Islet precursor cell (in vitro differentiated cells): Measurements from ENCODE around the gene RNU5B-1.

Experiments used
- DNase-seq: peaks from one replicate; pipeline ENCODE4 v3.0.0-alpha.2; 2018

The RNU5B-1 gene

GRCh38 chr15:65289261-65289854 lies 15.1 kb upstream of the RNU5B-1 start:
- DNase-seq = no peak

GRCh38 chr15:65290228-65290627 lies 14.2 kb upstream of the RNU5B-1 start:
- DNase-seq = no peak

GRCh38 chr15:65292938-65293518 lies 11.4 kb upstream of the RNU5B-1 start:
- DNase-seq = no peak

GRCh38 chr15:65298731-65299130 lies 5.7 kb upstream of the RNU5B-1 start:
- DNase-seq = no peak

- peak; percentile 83 for DNase-seq
Observed at GRCh38 chr15:65300924-65301441, 3.5 kb upstream of the RNU5B-1 start.

- no peak for DNase-seq
Observed at GRCh38 chr15:65302061-65302460, 2.4 kb upstream of the RNU5B-1 start.

- peak; percentile 86 for DNase-seq
Observed at GRCh38 chr15:65303687-65304380, 643 bp upstream of the RNU5B-1 start.

GRCh38 chr15:65305150-65305758 lies 777 bp downstream of the RNU5B-1 start:
- no peak for DNase-seq

GRCh38 chr15:65305776-65306175 lies 1.3 kb downstream of the RNU5B-1 start:
- DNase-seq = no peak

- DNase-seq = no peak
Observed at GRCh38 chr15:65306551-65306950, 2.1 kb downstream of the RNU5B-1 start.

- DNase-seq = no peak
Observed at GRCh38 chr15:65307978-65308377, 3.5 kb downstream of the RNU5B-1 start.

- DNase-seq = peak; percentile 57
Observed at GRCh38 chr15:65309882-65310418, 5.5 kb downstream of the RNU5B-1 start.

- DNase-seq = no peak
Observed at GRCh38 chr15:65310431-65311137, 6.1 kb downstream of the RNU5B-1 start.

- DNase-seq = no peak
Observed at GRCh38 chr15:65311760-65312159, 7.3 kb downstream of the RNU5B-1 start.

GRCh38 chr15:65312400-65312916 lies 8.0 kb downstream of the RNU5B-1 start:
- DNase-seq = no peak

GRCh38 chr15:65318870-65319356 lies 14.4 kb downstream of the RNU5B-1 start:
- DNase-seq = peak; percentile 95

GRCh38 chr15:65323071-65323511 lies 18.6 kb downstream of the RNU5B-1 start:
- peak; percentile 52 for DNase-seq

GRCh38 chr15:65326117-65326526 lies 21.6 kb downstream of the RNU5B-1 start:
- DNase-seq = peak; percentile 96

- no peak for DNase-seq
Observed at GRCh38 chr15:65326818-65327217, 22.3 kb downstream of the RNU5B-1 start.

GRCh38 chr15:65327651-65328393 lies 23.3 kb downstream of the RNU5B-1 start:
- DNase-seq = no peak

- no peak for DNase-seq
Observed at GRCh38 chr15:65328506-65329287, 24.2 kb downstream of the RNU5B-1 start.
